ENCODE data around the gene NECTIN4.

Gene NECTIN4

GRCh38 chr1:161076410-161076809, 12.9 kb downstream of the NECTIN4 start:
- no peak for TF ChIP-seq CTCF (conservative IDR thresholded peaks at IDR 0.05; ENCODE audit: low read length)
- no peak for DNase-seq (ENCODE audit: low read depth)

GRCh38 chr1:161074676-161075368, 14.5 kb downstream of the NECTIN4 start:
- TF ChIP-seq CTCF (conservative IDR thresholded peaks at IDR 0.05; ENCODE audit: low read length): no peak
- no peak for DNase-seq (ENCODE audit: low read depth)

More at GRCh38 chr1:161076410-161076809, 12.9 kb downstream of the NECTIN4 start:
- H3K4me3 ChIP-seq (ENCODE audit: low read length): no peak overlapping the region

GRCh38 chr1:161073474-161074121, 15.8 kb downstream of the NECTIN4 start:
- TF ChIP-seq CTCF (conservative IDR thresholded peaks at IDR 0.05; ENCODE audit: low read length): no peak
- no peak overlapping the region for H3K4me3 ChIP-seq (ENCODE audit: low read length)
- no peak for DNase-seq (ENCODE audit: low read depth)

More at GRCh38 chr1:161074676-161075368, 14.5 kb downstream of the NECTIN4 start:
- no peak overlapping the region for H3K4me3 ChIP-seq (ENCODE audit: low read length)

- TF ChIP-seq CTCF (conservative IDR thresholded peaks at IDR 0.05; ENCODE audit: low read length): no peak
- H3K4me3 ChIP-seq (ENCODE audit: low read length): no peak overlapping the region
- no peak for DNase-seq (ENCODE audit: low read depth)
Observed at GRCh38 chr1:161072751-161073449, 16.5 kb downstream of the NECTIN4 start.

- peak; percentile 72 for DNase-seq (ENCODE audit: low read depth)
- peak; percentile 76 for TF ChIP-seq CTCF (conservative IDR thresholded peaks at IDR 0.05; ENCODE audit: low read length)
- no peak overlapping the region for H3K4me3 ChIP-seq (ENCODE audit: low read length)
Observed at GRCh38 chr1:161071886-161072371, 17.4 kb downstream of the NECTIN4 start.

GRCh38 chr1:161070761-161071160, 18.6 kb downstream of the NECTIN4 start:
- H3K4me3 ChIP-seq (ENCODE audit: low read length): no peak overlapping the region
- TF ChIP-seq CTCF (conservative IDR thresholded peaks at IDR 0.05; ENCODE audit: low read length): no peak
- no peak for DNase-seq (ENCODE audit: low read depth)
